GM18507 (cell line): ENCODE measurements around the gene RBM46.
A peak's percentile ranks its signal among the peaks of the same experiment; 100 is the strongest.

ENCODE experiments used
- DNase-seq: peaks from one replicate; pipeline ENCODE4 v3.0.0; 2011; ENCODE audit warnings: low read depth; ENCODE audit not compliant: insufficient read length; ENCODE audit errors: extremely low spot score
- FAIRE-seq: peaks from 2 replicates; lab custom pipeline; 2011; peaks lifted over from hg19 to GRCh38; lab: Jason Lieb, UNC

RBM46 gene, protein sequence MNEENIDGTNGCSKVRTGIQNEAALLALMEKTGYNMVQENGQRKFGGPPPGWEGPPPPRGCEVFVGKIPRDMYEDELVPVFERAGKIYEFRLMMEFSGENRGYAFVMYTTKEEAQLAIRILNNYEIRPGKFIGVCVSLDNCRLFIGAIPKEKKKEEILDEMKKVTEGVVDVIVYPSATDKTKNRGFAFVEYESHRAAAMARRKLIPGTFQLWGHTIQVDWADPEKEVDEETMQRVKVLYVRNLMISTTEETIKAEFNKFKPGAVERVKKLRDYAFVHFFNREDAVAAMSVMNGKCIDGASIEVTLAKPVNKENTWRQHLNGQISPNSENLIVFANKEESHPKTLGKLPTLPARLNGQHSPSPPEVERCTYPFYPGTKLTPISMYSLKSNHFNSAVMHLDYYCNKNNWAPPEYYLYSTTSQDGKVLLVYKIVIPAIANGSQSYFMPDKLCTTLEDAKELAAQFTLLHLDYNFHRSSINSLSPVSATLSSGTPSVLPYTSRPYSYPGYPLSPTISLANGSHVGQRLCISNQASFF

DNA sequence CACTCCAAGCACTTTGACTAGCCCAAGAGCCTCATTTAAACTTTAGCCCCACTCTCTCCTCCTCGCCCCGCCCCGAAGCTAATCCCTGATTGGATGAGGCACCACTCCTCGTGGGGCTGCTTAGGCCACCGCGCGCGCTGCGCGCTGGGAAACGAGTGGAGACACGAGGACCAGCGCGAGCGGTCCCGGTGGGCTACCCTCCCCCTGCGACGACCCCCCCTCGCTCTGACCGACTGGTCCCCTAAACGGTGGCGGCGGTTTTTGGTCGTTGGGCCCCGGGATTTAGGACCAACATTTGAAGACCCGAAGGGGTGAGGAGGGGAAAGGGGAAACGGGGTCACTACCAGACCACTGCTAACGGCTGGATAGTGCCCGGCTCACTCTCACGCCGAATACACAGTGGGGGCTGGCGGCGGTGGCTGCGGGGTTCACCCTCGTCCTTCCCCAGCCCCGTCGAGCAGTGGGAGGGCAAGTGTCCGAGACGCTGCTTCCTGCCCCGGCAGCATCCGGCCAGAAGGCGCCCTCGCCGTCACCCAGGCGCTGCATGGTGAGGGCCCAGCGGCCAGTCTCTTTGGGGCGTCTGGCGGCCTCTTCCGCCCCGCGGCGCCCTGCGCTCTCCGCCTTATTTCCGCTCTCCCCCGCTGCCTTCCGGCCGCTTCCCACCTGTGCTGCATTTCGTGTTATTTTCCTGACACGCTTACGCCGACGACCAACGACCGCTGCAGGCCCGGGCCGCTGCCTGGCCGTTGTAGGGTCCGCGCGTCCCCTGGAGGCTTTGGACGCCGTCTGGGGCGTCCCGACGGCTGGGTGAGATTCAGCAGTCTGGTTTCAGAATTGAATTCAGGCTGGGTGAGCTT, at the start of gene RBM46:
Gene RBM46 (plus strand): TSS at position 147 of the 857 bp plus-strand sequence. CDS start 15,481 bp downstream, outside the sequence.
- FAIRE-seq, result no peak
- no peak for DNase-seq

DNA sequence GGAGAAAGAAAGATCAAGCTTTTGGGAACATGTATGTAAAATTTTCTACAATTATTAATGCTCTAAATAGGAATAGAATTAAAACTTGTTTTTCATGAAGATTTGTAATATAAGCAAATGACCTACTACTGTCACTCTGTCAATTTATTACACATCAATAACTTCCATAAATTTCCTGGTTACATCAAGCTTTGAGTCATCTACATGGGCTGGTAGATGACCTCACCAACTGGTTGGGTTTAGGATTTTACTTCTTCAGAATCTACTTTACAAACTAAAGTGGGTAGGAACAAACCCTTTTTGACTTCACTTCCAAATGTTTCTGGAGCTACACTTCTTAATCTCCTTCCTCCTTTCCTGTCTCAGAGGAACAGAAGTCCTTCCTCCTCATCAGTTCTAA, 49.3 kb upstream of the RBM46 start:
- no peak for DNase-seq
- FAIRE-seq, result no peak

DNA sequence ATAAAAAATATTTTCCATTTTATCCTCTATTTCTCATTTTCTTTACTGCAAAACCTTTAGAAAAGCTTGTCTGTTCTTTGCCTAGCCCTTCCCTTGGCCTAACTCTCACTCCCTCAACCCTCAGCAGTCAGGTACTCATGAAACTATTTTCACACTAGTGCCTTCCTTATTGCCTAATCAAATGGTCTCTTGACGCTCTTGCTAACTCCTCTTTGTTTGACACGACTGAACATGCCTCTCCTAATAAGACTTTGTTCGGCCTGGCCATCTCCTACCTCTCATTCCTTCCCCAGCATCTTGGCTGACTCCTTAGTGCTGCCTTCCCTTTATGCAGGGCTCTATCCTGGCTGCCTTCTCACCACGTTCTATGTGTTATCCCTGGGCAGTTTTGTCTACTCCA, 48.4 kb upstream of the RBM46 start:
- FAIRE-seq (no peak), DNase-seq (no peak)

DNA sequence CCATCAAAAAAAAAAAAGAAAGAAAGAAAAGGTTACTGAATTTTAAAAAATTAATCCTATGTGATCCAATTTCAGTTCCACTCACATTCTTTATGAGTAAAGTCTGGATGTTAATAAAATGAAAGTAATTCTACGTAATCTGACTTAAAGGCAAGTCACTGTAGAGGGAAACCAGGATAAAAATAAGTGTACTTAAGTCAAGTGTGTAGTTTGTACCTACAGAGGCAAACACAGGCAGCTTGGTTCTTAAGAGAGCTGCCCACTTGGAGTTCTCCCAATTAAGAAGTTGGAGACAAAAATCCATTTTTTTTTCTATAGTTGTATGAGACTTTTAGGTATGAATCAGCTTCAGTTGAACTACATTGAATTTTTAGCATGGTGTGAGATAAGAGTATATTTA, 44.3 kb upstream of the RBM46 start:
- FAIRE-seq, result no peak

DNA sequence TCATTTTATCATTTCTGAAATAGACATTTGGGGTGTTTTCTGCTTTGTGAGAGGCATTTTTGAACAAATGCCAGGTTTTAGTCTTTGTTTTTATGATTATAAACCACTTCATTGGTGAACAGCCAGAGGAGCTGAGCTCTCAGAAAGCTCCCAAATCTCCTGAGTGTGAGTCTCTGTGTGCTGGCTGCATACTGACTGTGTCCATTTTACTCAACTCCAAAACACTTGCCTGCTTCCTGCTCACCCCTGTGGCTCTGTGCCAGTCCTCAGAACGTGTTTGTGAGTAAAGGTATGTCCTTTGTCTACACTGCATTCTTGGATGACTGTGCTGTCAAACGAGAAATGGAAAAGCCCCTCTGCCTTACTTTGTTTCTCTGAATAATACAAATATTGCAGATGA, 42.6 kb upstream of the RBM46 start:
- FAIRE-seq (no peak), DNase-seq (no peak)

More for the DNA sequence above, 44.3 kb upstream of the RBM46 start:
- DNase-seq, result no peak

DNA sequence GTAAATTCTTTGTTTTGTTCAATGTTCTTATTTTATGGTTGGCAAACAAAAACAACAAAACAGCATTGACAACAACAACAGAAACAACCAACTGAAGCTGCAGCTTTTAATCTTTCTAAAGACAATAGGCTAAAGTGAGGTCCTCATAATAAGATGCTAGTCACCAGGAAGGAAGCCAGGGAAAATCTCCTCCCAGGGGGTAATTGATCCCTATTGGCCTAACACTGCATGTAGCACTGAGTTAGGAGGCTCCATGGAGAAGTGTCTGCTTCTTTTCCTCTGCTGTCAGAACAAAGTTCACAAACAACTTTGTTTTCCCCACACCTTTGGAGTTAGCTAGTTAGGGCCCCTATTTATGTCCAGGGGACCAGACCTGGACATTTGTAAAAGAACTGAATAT, 42.0 kb upstream of the RBM46 start:
- DNase-seq, result no peak
- no peak for FAIRE-seq

DNA sequence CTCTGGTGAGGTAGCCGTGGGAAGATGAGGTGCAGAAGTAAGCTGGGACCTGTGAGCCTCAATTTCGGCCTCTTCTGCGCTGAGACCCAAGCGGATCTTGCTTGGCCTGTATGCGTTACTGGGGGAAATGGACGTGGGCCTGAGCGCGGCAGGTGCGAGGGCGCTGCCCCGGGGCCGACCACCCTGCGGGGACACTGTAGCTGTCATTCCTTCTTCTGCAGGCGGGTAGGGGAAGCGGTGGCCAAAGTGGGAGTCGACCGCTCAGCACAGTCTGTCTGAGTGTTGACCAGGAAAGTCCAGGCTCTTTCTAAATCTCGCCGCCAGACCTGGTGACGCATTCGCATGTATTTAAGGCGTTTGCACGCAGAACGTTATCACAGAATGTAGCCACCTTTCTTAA, 40.6 kb upstream of the RBM46 start:
- DNase-seq (no peak), FAIRE-seq (no peak)

DNA sequence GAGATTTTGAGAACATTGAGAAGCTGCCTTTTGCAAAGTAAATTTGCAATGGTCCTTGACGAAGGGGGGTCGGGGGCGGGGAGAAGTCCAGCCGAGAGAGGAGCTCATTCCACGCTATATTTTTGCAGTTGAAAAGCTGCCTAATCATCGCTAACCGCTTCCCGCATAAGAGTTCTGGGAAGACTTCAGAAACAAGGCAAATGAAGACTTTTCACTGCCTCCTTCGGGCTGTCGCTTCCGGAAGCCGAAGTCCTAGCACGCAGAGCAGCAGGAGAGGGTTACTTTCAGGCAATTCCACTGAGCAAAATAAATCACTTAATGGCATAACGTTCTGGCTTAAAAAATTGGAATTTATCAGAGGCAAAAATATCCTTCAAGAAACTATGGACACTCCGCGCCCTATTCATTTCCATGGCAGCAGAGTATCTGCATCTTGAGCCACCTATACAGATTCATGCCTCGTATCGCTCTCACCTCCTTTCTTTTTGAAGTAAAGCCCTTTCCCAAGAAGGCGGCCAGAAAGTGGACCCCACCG, 39.9 kb upstream of the RBM46 start:
- FAIRE-seq (no peak), DNase-seq (no peak)

DNA sequence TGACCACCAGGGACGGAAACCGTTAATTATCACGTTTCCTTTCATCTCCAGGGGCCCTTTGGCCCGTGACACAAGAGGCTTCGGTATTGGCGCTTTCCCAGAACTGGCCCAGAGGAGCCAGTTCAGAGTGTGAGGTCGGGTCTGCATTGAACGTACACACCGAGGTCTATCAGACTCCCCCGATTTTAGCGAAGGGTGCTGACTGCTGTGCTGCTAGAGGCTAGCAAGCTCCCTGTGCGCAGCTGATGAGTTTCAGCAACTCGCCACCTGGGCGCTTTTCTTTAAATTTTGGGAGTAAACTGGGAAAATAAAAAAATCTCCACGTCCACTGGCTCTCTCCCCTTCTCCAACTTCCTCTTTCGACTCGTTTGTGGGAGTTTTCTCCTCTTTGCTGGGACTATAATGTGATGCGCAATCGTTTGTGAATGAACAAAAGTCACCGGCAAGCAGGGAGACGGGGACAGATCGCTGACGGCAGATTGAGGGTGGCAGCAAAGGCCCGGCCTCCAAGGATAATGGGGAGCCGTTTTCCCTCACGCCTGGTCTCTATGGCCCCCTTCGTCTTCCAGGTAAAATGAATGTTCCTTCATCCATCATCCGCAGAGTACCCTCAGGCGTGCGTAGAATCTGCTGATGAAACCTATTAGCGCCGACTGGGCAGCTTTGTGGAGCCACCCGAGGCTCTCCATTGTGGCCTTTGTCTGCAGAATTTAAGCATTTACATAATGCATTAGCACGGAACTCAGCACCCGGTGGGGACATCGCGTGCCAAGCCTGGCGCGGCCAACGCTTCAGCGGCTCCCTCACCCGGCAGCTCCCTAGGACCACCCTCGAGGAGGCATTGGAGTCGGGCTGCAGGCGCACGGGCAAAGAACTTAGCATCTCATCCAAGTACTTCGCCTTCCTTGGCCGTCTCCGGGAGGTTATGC, 38.9 kb upstream of the RBM46 start:
- FAIRE-seq, result no peak
- DNase-seq, result no peak

DNA sequence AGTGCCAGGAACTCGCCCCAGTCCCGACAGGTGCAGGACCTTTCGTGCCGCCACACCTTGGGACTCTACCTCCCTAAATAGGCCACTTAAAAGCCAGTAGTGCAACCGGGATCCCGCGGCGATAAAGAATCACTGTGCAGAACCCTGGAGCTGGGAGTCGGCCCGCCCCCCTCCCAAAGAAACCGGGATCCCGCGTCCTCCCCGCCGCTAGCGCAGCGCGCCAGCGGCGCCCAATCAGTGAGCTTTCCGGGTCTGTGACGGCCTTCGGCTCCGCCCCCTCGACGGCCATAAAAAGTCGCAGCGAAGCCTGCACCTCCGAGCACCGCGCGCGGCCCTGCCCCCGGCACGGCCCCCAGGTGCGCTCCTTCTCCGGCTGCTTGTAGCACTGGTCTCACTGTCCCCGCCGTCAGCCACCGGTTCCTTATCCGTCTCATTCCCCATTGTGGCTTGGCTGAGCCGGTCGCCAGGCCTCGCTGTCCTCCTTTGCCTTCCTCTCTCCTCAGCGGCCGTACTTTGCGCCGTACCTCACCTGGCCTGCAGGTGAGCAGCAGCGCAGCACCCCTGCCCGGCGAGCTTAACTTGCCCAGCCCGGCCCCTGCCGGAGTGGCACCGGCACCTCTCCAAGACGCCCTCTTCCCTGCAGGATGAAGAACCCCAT, 37.3 kb upstream of the RBM46 start, which contains the start of gene LRAT:
Gene LRAT (plus strand): TSS at position 318 of the 658 bp plus-strand sequence. CDS start 327 bp downstream, at position 645.
- FAIRE-seq (no peak), DNase-seq (no peak)

DNA sequence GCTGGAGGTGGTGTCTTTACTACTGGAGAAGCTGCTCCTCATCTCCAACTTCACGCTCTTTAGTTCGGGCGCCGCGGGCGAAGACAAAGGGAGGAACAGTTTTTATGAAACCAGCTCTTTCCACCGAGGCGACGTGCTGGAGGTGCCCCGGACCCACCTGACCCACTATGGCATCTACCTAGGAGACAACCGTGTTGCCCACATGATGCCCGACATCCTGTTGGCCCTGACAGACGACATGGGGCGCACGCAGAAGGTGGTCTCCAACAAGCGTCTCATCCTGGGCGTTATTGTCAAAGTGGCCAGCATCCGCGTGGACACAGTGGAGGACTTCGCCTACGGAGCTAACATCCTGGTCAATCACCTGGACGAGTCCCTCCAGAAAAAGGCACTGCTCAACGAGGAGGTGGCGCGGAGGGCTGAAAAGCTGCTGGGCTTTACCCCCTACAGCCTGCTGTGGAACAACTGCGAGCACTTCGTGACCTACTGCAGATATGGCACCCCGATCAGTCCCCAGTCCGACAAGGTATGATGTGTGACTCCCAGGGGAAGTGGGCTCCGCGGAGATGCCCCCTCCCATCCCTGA, 36.6 kb upstream of the RBM46 start:
- FAIRE-seq (no peak), DNase-seq (no peak)

DNA sequence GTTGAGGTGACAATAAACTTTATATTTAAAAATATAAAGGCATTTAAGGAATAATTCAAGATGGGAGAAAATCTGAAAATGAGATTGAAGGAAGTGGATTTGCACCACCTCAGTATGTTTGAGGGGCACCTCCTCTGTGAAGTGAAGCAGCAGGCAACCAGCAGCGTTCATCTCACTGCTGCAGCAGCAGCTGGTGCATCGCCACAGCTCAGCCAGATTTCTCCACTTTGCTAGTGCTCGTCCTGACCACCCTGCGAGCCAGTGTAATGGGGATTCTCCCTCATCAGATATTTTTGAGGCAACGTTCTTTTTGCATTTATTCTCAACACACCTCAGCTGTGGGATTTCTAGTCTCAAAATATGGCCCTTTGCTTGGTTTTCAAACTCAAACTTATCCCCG, 23.4 kb upstream of the RBM46 start:
- FAIRE-seq (no peak), DNase-seq (no peak)

DNA sequence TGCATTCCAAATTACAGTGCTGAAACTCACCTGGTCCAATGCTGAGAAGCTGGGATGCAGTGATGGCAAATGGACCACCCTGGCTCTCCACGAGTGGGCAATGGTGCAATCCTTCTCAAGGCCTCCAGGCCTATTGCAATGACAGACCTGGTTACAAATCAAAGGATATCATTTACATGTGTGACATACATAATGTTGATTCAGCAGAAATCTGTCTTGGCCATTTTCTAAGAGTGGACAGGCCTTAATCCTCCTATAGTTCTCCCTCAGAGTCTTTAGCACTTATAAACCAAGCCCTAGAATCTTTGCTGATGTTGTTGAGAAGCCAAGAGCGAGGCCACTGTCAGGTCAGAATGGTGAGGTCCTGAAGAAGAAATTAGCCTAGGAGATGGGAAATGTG, 20.2 kb upstream of the RBM46 start:
- FAIRE-seq (no peak), DNase-seq (no peak)

DNA sequence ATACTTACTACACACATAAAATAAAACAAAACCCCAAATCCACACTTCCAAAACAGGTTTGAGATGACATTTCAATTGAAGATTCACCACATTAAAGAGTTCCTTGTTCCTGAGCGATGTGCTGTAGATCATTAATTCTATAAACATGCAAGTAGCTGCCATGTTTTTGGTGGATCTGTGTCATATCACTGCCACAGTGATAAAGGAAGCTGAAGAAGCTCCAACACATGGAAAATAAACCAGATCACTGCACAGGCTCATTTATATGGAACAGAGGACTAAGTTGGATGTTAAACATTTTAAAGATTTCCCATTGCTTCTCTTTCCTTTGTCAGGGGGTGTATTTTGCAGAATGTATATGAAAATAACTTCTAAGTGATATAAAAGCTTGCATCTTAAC, 2.8 kb upstream of the RBM46 start:
- FAIRE-seq (no peak), DNase-seq (no peak)

DNA sequence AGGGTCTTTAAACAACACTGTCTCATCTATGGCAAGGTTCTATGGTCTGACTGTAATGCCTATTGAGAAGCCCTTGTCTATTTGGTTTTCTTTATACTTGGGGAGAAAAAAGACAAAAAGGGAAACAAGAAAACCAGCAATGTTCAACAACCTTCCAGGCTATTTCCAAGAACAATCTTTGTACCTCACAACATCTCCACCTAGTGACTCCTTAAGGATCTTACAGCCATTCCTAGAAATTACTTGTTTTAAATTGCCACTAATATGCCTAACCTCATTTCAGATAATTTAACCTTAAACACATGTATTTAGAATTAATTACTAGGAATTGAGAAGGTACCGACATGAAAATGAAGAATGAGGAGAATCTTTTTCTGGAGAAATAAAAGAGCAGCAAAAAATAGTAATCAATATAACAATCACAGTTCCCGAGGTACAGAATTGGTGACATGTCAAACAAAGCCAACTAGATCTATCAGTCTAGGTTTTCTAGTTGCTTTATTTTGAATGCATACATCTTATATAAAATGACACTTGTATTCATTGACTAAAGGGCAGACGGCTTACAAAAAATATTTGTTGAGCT, 1.6 kb upstream of the RBM46 start:
- no peak for FAIRE-seq
- DNase-seq, result no peak

DNA sequence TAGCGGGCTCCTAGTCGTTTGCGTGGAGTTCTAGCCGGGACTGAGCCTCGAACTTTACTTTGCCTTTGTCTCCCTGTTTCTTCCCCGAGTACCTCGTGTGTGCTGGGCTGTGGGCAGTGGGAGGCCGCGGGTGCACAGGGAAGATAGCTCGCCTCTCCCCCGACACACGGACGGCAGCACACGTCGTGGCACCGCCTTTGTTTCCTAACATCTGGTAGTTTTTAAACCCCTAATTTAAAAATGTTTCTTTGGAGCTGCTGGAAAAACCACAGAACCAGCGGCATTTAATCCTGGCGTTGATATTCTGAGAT, 866 bp downstream of the RBM46 start:
- FAIRE-seq, result no peak
- no peak for DNase-seq

DNA sequence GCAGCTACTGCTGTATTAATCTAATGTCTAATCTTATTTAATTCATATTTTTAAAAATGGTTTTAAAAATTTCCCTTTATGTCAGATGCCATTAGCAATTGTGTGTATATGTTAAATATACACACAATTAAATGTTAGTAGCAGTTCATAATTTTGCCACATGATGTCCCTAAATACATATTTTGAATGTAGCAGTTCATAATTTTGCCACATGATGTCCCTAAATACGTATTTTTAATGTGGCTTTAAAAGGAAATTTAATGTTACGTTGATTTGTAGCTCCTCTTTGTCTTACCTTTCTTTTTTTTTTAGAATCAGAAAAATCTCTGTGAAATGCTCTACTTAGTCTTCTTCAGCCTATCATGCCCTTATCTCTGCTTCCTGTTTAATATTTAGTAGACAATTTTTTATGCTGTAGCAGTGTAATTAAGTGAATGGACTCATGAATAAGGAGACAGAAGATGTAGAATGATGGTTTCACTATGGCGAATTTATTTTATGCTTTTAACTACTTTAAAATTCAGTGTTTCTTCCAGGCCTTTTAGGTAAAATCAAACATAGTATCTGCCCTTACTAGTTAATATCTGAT, 26.1 kb downstream of the RBM46 start:
- no peak for DNase-seq
- FAIRE-seq, result peak; percentile 72

DNA sequence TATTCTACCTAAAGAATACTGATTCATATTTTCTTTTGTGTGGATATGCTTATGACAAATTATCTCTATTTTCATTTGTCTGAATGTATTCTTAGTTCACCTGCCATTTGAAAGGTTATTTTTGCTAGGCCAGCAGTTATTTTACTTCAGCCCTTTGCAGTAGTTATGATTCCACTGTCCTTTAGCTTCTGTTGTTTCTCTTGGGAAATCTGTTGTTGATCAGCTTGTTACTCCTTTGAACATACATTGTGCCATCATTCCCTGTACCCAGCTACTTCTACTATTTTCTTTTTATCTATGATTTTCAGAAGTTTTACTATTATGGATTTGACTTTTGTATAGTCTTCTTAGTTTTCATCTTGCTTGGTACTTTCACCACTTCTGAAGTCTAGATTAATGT, 37.2 kb downstream of the RBM46 start:
- FAIRE-seq, result no peak
- DNase-seq, result no peak
